Measurements from ENCODE around the gene ACADL. TPM values are rescaled to one million over a fixed set of nuclear protein-coding genes. Genes with fewer than 3 reads are reported as not detected.
"Not testable (repeated sequence)": the region's sequence is repeated elsewhere in the genome, so short reads cannot be mapped to it uniquely, and the experiment has no call there.

Gene ACADL
- total RNA-seq, 1 donor from 2014 or later: not detected

DNA sequence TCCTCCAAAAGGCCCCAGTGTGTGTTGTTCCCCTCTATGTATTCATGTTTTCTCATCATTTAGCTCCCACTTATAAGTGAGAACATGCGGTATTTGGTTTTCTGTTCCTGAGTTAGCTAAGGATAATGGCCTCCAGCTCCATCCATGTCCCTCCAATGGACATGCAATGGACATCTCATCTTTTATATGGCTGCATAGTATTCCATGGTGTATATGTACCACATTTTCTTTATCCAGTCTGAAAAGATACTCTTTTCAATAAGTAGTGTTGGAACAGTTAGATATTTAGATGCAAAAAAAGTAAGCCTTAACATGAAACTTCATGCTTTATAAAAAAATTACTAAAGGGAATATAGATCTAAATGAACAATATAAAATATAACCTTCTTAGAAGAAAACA is 48.1 kb downstream of the ACADL start:
- H3K9me3 Mint-ChIP-seq; intact Hi-C loops (cut with micrococcal nuclease); H3K27ac Mint-ChIP-seq; H3K4me3 Mint-ChIP-seq; H3K36me3 Mint-ChIP-seq (ENCODE audit: low read depth); DNase-seq (ENCODE audit: low spot score): not testable (repeated sequence)
- peaks cover 37% of the 10 kb centered on the region for H3K27me3 Mint-ChIP-seq (ENCODE audit: insufficient read depth)
- peaks cover 15% of the 10 kb centered on the region for H3K4me1 Mint-ChIP-seq (ENCODE audit: low read depth)

DNA sequence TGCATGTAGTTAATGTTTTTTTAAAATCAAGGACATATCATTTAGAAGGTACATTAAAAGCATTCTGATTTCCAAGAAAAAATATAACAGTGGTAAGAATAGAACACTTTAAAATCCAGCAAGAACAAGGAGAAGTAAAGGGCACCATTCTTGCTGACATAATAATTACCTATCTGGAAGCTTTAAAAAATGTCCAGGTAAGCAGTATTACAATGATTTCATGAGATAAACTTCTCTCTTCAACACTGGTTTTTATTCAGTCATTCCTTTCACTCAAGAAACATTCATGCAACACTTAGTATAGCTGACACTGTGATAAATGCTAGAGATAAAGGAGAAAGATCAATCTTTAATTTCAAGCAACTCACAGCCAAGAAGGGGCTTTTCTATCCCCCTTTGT is 51.2 kb downstream of the ACADL start:
- Mint-ChIP-seq H3K4me1 (ENCODE audit: low read depth) (peaks cover 23% of the 10 kb centered on the region), H3K9me3 (no peaks in the 10 kb centered on the region), H3K27ac (no peak overlapping the region), H3K27me3 (ENCODE audit: insufficient read depth) (peaks cover 45% of the 10 kb centered on the region), H3K4me3 (no peak overlapping the region), H3K36me3 (ENCODE audit: low read depth) (no peaks in the 10 kb centered on the region)
- DNase-seq (ENCODE audit: low spot score): no peak
- intact Hi-C loops (cut with micrococcal nuclease): loop anchor here (5.0 kb wide), 1 partner anchor 1907 kb away; the partner anchor contains the start of gene PIKFYVE

DNA sequence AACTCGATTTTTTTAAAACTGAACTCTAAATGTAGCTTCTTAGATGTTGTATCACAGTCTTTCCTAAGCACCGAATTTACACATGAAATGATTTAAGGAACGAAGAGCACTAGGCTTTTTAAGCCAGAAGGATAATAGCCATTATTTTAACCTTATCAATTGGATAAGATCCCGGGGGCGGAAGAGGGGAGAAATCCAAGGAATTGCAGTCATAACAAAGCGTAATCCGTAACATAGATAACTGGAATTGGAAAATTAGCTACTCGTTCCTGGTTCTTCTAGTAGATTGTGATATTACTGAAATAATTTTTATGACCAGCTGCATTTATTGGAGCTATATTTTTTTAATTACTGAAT is 53.0 kb downstream of the ACADL start:
- Mint-ChIP-seq H3K4me3 (peak overlapping the region; percentile 83), H3K27ac (peak overlapping the region; percentile 50), H3K27me3 (ENCODE audit: insufficient read depth) (peaks cover 36% of the 10 kb centered on the region), H3K4me1 (ENCODE audit: low read depth) (peaks cover 30% of the 10 kb centered on the region), H3K36me3 (ENCODE audit: low read depth) (no peaks in the 10 kb centered on the region), H3K9me3 (no peaks in the 10 kb centered on the region)
- intact Hi-C loops (cut with micrococcal nuclease): loop anchor here (5.0 kb wide), 1 partner anchor 1905 kb away; the partner anchor contains the start of gene PIKFYVE
- no peak for DNase-seq (ENCODE audit: low spot score)

DNA sequence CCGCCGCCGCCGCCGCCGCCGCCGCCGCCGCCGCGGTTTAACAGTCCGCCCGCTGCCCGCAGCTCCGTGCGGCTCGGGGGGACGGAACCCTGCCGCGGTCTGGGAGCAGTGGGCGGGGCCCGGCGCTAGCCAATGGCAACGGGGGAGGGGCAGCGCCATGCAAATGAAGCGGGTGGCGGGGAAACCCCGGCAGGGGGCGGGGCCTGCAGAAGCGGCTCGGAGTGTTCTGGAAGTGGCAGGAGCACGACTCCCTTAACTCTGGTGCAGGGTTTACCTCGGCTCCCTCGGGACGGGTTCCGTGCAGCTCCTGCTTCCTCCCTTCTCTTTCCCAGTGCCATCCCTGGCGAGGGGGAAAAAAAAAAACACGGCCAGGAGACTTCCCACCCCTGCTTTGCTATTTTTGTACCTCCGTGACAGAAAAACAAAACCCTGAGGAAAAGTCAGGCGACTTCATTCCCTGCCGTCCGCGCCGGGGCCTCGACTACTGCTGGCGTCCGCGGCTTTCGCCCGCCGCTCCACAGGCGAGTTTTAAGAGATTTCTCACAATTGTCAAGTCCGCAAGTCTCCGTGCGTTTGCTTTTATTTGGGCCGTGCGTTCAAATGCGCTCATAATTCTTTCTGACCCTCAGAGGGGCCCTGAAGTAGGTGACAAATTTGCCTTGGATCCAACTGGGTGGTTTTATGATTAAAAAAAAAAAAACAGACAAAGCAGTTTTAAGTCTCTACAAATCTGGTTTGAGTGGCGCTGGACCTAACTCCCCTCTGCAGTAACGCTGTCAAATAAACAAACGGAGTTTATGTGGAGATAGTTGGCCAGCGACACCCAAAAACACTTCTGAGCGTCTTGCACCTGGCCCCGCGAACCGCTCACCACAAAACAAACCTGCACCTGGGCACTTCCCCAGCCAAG is 53.7 kb downstream of the ACADL start, which contains the start of gene KANSL1L:
KANSL1L (minus strand) TSS at position 101 of the 910 bp plus-strand sequence. CDS start 16,827 bp downstream, outside the sequence.
- peaks cover 30% of the 10 kb centered on the region for H3K4me1 Mint-ChIP-seq (ENCODE audit: low read depth)
- peak within 1 kb of the TSS; percentile 96 for H3K27ac Mint-ChIP-seq
- peaks cover 31% of the 10 kb centered on the region for H3K27me3 Mint-ChIP-seq (ENCODE audit: insufficient read depth)
- H3K4me3 Mint-ChIP-seq: peak within 1 kb of the TSS; percentile 98
- H3K9me3 Mint-ChIP-seq: no peaks in the 10 kb centered on the region
- intact Hi-C loops (cut with micrococcal nuclease): loop anchor here (2.0 to 5.0 kb wide), 3 partner anchors 305 to 1917 kb away; partner anchors contain the start of genes IDH1, LANCL1 and PIKFYVE
- H3K36me3 Mint-ChIP-seq (ENCODE audit: low read depth): no peaks in the 10 kb centered on the region
- peak; percentile 95 for DNase-seq (ENCODE audit: low spot score)

DNA sequence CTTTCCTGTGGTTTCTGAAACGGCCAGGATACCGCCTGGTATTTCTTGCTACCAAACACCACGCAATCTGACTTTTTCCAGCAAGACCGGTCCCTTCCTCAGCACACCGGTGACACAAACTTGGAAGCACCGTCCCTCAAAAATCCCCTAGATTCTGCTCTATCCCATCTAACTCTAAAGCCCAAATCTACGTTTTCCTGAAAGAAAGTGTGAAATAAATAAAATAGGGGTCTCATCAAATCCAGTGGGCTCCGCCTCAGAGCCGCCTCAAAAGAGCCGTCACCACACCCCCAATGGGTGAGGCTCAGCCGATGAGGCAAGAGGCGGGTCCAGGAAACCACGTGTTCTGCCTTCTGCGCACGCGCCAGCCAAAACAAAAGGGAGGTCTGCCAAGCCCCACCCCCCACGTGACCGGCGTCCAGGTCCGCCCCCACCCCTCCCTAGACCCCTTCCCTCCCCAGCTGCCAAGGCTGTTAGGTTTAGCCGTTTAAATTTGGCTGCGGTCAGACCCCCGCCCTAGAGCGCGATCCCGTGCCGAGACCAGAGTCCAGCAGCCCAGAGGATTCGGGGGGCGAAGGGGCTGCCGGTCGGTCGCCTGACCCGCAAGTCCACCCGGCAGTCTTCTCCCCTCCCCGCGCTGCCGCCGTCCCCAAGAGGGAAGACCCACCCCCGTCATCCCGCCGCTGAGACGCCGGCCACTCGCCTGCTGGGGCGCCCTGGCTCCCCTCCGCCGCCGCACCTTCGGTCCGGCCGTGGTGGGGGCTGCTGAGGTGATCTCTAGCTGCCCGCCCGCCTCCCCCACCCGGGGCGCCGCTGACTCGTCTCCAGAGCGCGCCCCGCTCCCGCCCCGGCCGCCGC is 54.6 kb downstream of the ACADL start:
- DNase-seq (ENCODE audit: low spot score): peak; percentile 96
- H3K27me3 Mint-ChIP-seq (ENCODE audit: insufficient read depth): peaks cover 25% of the 10 kb centered on the region
- peaks cover 30% of the 10 kb centered on the region for H3K4me1 Mint-ChIP-seq (ENCODE audit: low read depth)
- H3K4me3 Mint-ChIP-seq: peak overlapping the region; percentile 98
- intact Hi-C loops (cut with micrococcal nuclease): loop anchor here (1.0 to 5.0 kb wide), 4 partner anchors 168 to 1916 kb away; partner anchors contain the start of genes IDH1, LANCL1, PIKFYVE and RPE
- H3K9me3 Mint-ChIP-seq: no peaks in the 10 kb centered on the region
- peaks cover under 1% of the 10 kb centered on the region for H3K36me3 Mint-ChIP-seq (ENCODE audit: low read depth)
- H3K27ac Mint-ChIP-seq: peak overlapping the region; percentile 96

DNA sequence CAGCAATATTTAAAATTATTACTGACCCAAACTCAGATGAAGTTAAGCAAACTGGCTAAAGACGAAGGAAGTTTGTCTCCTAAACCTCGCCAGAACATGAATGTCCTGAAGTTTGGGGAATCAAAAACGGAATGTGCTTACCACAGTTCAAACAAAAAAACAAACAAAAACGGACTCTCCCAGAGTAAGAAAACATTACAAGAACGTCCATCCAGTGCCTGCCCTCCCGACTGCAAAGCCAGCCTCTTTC is 55.1 kb downstream of the ACADL start:
- peak overlapping the region; percentile 96 for H3K27ac Mint-ChIP-seq
- intact Hi-C loops (cut with micrococcal nuclease): loop anchor here (1.0 to 5.0 kb wide), 4 partner anchors 168 to 1915 kb away; partner anchors contain the start of genes IDH1, LANCL1, PIKFYVE and RPE
- no peaks in the 10 kb centered on the region for H3K9me3 Mint-ChIP-seq
- DNase-seq (ENCODE audit: low spot score): no peak
- peaks cover 19% of the 10 kb centered on the region for H3K27me3 Mint-ChIP-seq (ENCODE audit: insufficient read depth)
- peak overlapping the region; percentile 98 for H3K4me3 Mint-ChIP-seq
- H3K36me3 Mint-ChIP-seq (ENCODE audit: low read depth): peaks cover 1% of the 10 kb centered on the region
- peaks cover 30% of the 10 kb centered on the region for H3K4me1 Mint-ChIP-seq (ENCODE audit: low read depth)

DNA sequence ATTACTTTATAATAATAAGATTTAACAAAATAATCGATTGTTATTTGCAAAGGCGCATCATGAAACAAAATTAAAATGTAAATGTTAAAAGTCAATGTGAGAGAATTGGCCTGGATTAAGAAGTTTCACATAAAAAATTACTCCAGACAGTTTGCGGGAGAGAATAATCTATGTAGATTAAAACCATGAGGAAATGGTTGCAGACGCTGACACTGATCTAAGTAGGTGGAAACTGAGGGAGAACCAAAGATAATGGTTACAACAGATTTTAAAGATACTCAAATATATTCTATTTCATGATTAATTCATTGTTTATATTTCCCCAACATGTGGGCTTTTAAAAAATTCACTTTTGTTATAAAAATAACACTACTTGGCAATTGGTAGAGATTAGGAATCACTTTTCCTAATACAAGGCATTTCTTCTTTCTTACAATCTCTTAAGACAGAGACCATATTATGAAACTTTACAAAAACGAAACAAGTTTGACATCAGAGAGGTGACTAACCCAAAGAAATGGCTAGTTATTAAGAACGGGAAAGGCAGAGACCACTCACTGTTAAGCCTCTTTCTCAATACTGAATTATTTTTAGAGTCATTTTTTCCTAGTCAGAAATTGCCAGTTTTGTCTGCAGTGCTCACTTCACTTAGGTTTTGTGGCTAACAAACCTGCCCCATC is 55.6 kb downstream of the ACADL start:
- H3K36me3 Mint-ChIP-seq (ENCODE audit: low read depth): peaks cover 1% of the 10 kb centered on the region
- H3K27ac Mint-ChIP-seq: peak overlapping the region; percentile 96
- H3K9me3 Mint-ChIP-seq: no peaks in the 10 kb centered on the region
- DNase-seq (ENCODE audit: low spot score): no peak
- intact Hi-C loops (cut with micrococcal nuclease): loop anchor here (1.0 to 5.0 kb wide), 4 partner anchors 167 to 1915 kb away; partner anchors contain the start of genes IDH1, LANCL1, PIKFYVE and RPE
- H3K27me3 Mint-ChIP-seq (ENCODE audit: insufficient read depth): peaks cover 18% of the 10 kb centered on the region
- peak overlapping the region; percentile 98 for H3K4me3 Mint-ChIP-seq
- peaks cover 30% of the 10 kb centered on the region for H3K4me1 Mint-ChIP-seq (ENCODE audit: low read depth)

DNA sequence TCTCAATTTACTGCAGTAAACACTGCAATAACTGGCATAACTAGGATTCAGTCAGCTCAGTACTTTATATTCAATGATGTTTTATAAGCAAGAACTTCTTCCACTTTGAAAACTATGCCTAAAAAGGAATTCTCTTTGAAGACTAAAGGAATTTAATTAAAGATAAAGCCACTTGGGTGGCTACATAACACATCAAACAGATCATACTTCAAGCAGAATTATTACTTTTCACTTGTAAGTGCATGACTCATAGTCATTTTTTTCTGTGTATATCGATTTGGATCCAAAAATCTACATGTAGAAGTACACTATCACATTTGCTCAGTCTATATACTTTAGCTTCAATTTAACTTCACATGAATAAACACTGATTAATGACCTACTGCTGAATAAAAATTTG is 58.0 kb downstream of the ACADL start:
- no peaks in the 10 kb centered on the region for H3K9me3 Mint-ChIP-seq
- peaks cover 9% of the 10 kb centered on the region for H3K27me3 Mint-ChIP-seq (ENCODE audit: insufficient read depth)
- peaks cover 1% of the 10 kb centered on the region for H3K36me3 Mint-ChIP-seq (ENCODE audit: low read depth)
- H3K4me1 Mint-ChIP-seq (ENCODE audit: low read depth): peaks cover 40% of the 10 kb centered on the region
- no peak overlapping the region for H3K27ac Mint-ChIP-seq
- no peak for DNase-seq (ENCODE audit: low spot score)
- H3K4me3 Mint-ChIP-seq: no peak overlapping the region
- intact Hi-C loops (cut with micrococcal nuclease): no loop called here

DNA sequence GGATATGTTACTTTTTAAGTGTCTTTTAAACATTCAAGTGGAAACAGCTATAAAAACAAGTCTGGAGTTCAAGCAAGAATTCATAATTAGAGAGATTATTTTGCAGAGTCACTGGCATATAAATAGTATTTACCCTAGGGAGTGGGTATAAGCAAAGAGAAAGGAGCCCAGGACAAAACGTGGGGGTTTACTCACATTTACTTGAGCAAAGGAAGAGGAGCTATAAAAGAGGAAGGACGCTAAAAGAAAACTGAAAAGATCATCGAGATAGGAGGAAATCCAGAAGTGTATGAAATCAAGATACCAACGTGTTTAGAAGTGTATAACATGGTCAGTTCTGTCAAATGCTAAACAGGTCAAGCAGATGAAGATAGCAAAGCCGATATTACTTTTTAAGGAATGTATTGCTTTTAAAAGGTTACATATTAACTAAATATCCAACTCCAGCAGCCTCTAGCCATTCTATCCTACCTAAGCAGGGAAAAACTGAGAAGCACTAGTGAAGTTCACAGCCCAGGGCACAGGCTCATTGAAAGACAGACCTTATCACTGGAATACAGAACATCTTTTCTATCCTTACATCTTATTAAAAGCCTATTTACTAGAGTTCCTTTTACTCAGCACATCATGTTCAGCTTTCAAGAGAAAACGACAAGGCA is 62.7 kb downstream of the ACADL start:
- H3K4me1 Mint-ChIP-seq (ENCODE audit: low read depth): peaks cover 10% of the 10 kb centered on the region
- no peaks in the 10 kb centered on the region for H3K9me3 Mint-ChIP-seq
- intact Hi-C loops (cut with micrococcal nuclease): no loop called here
- H3K27me3 Mint-ChIP-seq (ENCODE audit: insufficient read depth): no peaks in the 10 kb centered on the region
- H3K4me3 Mint-ChIP-seq: no peak overlapping the region
- H3K27ac Mint-ChIP-seq: no peak overlapping the region
- DNase-seq (ENCODE audit: low spot score): no peak
- peaks cover 1% of the 10 kb centered on the region for H3K36me3 Mint-ChIP-seq (ENCODE audit: low read depth)

DNA sequence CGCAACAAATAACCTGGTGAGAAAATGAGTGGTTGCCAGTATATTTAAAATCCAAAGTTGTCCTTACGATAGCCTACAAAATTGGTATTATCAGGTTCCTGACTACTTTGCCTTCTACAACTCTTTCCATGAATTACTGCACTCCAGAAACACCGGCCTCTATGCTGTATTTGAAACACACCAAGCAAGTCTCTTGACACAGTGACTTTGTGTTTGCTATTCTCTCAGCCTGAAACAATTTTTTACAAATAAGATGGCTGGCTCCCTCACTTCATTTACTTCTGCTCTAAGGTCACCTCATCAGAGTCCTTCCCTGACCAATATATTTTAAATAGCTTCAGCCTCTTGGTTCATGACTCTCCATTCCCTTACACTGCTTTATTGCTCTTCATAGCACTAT is 66.2 kb downstream of the ACADL start:
- H3K27ac Mint-ChIP-seq: no peak overlapping the region

DNA sequence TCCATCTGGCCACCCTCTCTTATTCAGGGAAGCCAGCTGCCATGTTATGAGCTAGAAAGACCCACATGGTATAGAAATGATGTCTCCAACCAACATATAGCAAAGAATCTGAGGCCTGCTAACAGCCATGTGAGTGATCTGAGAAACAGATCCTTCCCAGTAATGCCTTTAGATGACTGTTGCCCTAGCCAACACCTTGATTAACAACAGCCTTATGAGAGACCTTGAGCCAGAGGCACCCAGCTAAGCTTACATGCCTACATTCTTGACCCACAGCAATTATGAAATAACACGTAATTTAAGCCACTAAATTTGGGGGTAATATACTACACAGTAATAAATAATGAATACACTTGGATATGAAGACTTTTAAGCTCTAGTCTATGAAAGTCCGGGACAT is 67.0 kb downstream of the ACADL start:
- H3K36me3 Mint-ChIP-seq (ENCODE audit: low read depth): peaks cover 5% of the 10 kb centered on the region
- no peaks in the 10 kb centered on the region for H3K9me3 Mint-ChIP-seq
- peaks cover 10% of the 10 kb centered on the region for H3K4me1 Mint-ChIP-seq (ENCODE audit: low read depth)
- intact Hi-C loops (cut with micrococcal nuclease): no loop called here
- H3K27me3 Mint-ChIP-seq (ENCODE audit: insufficient read depth): no peaks in the 10 kb centered on the region
- no peak overlapping the region for H3K4me3 Mint-ChIP-seq
- no peak overlapping the region for H3K27ac Mint-ChIP-seq
- DNase-seq (ENCODE audit: low spot score): no peak

More for the DNA sequence above, 66.2 kb downstream of the ACADL start:
- Mint-ChIP-seq H3K27me3 (ENCODE audit: insufficient read depth) (no peaks in the 10 kb centered on the region), H3K4me3 (no peak overlapping the region), H3K36me3 (ENCODE audit: low read depth) (peaks cover 2% of the 10 kb centered on the region), H3K4me1 (ENCODE audit: low read depth) (peaks cover 10% of the 10 kb centered on the region), H3K9me3 (no peaks in the 10 kb centered on the region)
- DNase-seq (ENCODE audit: low spot score): no peak
- intact Hi-C loops (cut with micrococcal nuclease): no loop called here

DNA sequence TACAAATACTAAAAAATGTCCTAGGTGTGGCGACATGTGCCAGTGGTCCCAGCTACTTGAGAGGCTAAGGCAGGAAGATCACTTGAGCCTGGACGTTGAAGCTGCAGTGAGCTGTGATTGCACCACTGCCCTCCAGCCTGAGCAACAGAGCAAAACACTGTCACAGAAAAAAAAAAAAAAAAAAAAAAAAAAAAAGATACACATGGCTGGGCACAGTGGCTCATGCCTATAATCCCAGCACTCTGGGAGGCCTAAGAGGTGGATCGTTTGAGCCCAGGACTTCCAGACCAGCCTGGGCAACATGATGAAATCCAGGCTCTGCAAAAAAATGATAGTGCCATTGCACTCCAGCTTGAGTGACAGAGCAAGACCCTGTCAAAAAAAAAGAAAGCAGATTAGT is 67.7 kb downstream of the ACADL start:
- no peak overlapping the region for H3K4me3 Mint-ChIP-seq
- peaks cover 5% of the 10 kb centered on the region for H3K36me3 Mint-ChIP-seq (ENCODE audit: low read depth)
- no peaks in the 10 kb centered on the region for H3K27me3 Mint-ChIP-seq (ENCODE audit: insufficient read depth)
- DNase-seq (ENCODE audit: low spot score): no peak
- intact Hi-C loops (cut with micrococcal nuclease): no loop called here
- H3K4me1 Mint-ChIP-seq (ENCODE audit: low read depth): peaks cover 4% of the 10 kb centered on the region
- H3K9me3 Mint-ChIP-seq: no peaks in the 10 kb centered on the region
- H3K27ac Mint-ChIP-seq: no peak overlapping the region
